Esophagus (tissue), 2 donors: ENCODE data around the gene RING1. TPM values are rescaled to one million over a fixed set of nuclear protein-coding genes. Genes with fewer than 3 reads are reported as not detected.
"Not testable (repeated sequence)": the region's sequence is repeated elsewhere in the genome, so short reads cannot be mapped to it uniquely, and the experiment has no call there.

Source experiments
- H3K27ac ChIP-seq, 2 donors: one replicate each; pipeline ENCODE4 v1.5.1; 2013; ENCODE audit warnings: low read depth in 2 of 2, mild to moderate bottlenecking in 2 of 2, inconsistent platforms in 1 of 2, low read length in 1 of 2, moderate library complexity in 1 of 2
- H3K27me3 ChIP-seq, 2 donors: one replicate each; pipeline ENCODE4 v1.6.1; 2013; ENCODE audit warnings: low read length in 2 of 2, control low read depth in 1 of 2, mild to moderate bottlenecking in 1 of 2; ENCODE audit not compliant: insufficient read depth in 2 of 2, control insufficient read depth in 1 of 2
- H3K36me3 ChIP-seq, 2 donors: one replicate each; pipeline ENCODE4 v1.6.1; 2013; ENCODE audit warnings: low read length in 1 of 2; ENCODE audit not compliant: control insufficient read depth in 2 of 2, insufficient read depth in 2 of 2
- H3K4me1 ChIP-seq, 2 donors: one replicate each; pipeline ENCODE4 v1.6.1; 2013; ENCODE audit warnings: low read length in 1 of 2; ENCODE audit not compliant: control insufficient read depth in 2 of 2, insufficient read depth in 2 of 2
- H3K4me3 ChIP-seq, 2 donors: one replicate each; pipeline ENCODE4 v1.5.1; 2013; ENCODE audit warnings: low read length in 2 of 2, mild to moderate bottlenecking in 2 of 2, low read depth in 1 of 2, moderate library complexity in 1 of 2
- H3K9me3 ChIP-seq, 2 donors: one replicate each; pipeline ENCODE4 v1.6.1; 2013; ENCODE audit warnings: mild to moderate bottlenecking in 2 of 2, low read depth in 1 of 2, low read length in 1 of 2, moderate library complexity in 1 of 2; ENCODE audit not compliant: control insufficient read depth in 2 of 2, insufficient read depth in 1 of 2
- WGBS, 2 donors: extraction: QIAGEN DNeasy Blood & Tissue Kit; methylation state at CpG; one replicate each; pipeline ENCODE4 v1.1.7; 2013; 5-methylcytosine and 5-hydroxymethylcytosine counted together
- polyA plus RNA-seq, 2 donors: library from polyadenylated mRNA; stranded (reverse); fragments of 200-250 nt; gene quantifications; one replicate each; pipeline ENCODE4 v1.2.3, GENCODE V29; 2013
- donor health status: healthy with polysubstance abuse.
- donor health status: Bipolar disorder and iron deficiency.

RING1 gene
- polyA plus RNA-seq, 2 donors = 26.7 to 32.4 TPM

- H3K4me1 ChIP-seq = peaks cover 0 to 6% of the 10 kb centered on the region in 2 donors
- peaks cover 0 to 7% of the 10 kb centered on the region in 2 donors for H3K36me3 ChIP-seq
- 1 to 2% methylated on average over 42 to 43 of the region's 43 CpGs for WGBS, 2 donors
- no peak overlapping the region for H3K27ac ChIP-seq
- H3K4me3 ChIP-seq = peak overlapping the region; percentile 22 to 42
- H3K9me3 ChIP-seq = no peaks in the 10 kb centered on the region
- no peaks in the 10 kb centered on the region for H3K27me3 ChIP-seq
Observed at GRCh38 chr6:33213166-33213988, 5.1 kb downstream of the RING1 start.

DNA sequence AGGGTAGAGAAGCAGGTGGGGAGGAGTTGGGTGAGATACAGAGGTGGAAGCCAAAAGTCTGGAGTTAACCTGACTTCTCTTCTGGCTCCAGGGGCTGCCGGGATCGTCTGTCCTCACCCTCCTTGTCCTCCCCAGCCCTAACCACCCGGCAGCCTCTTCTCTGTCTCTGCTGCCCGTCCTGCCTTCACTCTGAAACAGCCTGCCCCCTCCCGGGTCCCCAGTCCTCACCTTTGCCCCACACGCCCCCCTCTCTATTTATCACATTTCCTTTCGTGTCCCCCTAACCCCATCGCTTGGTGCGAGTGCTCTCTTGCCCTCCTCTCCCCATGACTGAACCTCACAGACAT lies 5.7 kb downstream of the RING1 start:
- Histone ChIP-seq H3K27ac (no peak overlapping the region), H3K4me1 (peaks cover 0 to 6% of the 10 kb centered on the region in 2 donors), H3K9me3 (no peaks in the 10 kb centered on the region), H3K4me3 (peak overlapping the region; percentile 22 to 42), H3K36me3 (peaks cover 0 to 7% of the 10 kb centered on the region in 2 donors), H3K27me3 (no peaks in the 10 kb centered on the region)
- 16 to 18% methylated on average over 9 of the region's 9 CpGs for WGBS, 2 donors

- Histone ChIP-seq H3K27me3 (no peaks in the 10 kb centered on the region), H3K36me3 (no peaks in the 10 kb centered on the region), H3K27ac (no peak overlapping the region), H3K4me1 (peaks cover 0 to 6% of the 10 kb centered on the region in 2 donors), H3K9me3 (no peaks in the 10 kb centered on the region), H3K4me3 (no peak overlapping the region)
- WGBS, 2 donors = 76 to 82% methylated on average over 9 of the region's 9 CpGs
Observed at GRCh38 chr6:33215271-33216116, 7.2 kb downstream of the RING1 start.

DNA sequence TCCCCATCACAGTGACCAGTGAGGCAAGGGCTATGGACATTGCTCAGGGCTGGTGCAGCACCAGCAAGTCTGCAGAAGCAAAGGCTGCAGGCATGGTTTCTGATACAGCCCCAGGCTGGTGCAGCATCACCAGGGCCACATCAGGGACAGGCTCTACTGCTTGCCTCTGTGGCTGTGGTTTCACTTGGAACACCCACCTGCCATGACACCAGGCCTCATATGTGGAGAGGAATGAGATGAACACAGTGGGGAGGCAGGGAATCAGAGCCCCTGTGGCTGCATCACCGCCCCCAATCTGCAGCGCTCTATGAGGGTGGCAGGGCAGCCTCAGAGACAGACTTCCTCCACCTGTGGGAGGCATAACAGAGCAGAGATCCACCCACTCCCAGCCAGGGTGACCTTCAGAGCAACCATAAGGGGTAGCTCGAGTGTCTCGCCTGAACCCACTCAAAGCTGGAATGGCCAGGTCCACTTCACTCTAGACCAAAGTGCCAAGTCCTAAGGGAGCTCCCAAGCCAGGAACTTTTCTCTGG lies 7.9 kb downstream of the RING1 start:
- Histone ChIP-seq H3K27me3 (no peaks in the 10 kb centered on the region), H3K27ac (no peak overlapping the region), H3K9me3 (no peaks in the 10 kb centered on the region), H3K36me3 (no peaks in the 10 kb centered on the region), H3K4me3 (no peak overlapping the region), H3K4me1 (peaks cover 0 to 6% of the 10 kb centered on the region in 2 donors)
- WGBS, 2 donors = 87 to 91% methylated on average over 4 of the region's 4 CpGs

DNA sequence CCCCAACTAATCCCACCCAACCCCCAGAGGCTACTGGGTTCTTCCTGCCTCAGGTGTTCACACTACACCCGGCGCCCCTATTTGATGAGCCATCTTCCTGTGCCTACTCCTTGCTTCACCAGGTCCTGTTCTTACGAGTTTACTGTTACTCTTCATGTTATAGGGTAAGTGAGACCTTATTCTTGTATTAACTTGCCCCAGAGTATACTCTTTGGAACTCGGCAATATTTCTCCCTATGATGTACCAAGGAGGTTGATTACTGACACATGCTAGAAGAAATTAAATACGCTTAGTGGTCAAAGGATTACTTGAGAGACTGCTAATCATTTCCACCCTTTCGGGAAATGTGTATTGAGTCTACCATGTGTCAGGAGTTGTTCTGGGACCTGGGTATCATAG lies 8.9 kb downstream of the RING1 start:
- H3K27me3 ChIP-seq = no peaks in the 10 kb centered on the region
- no peaks in the 10 kb centered on the region for H3K9me3 ChIP-seq
- no peaks in the 10 kb centered on the region for H3K36me3 ChIP-seq
- WGBS, 2 donors = 73 to 75% methylated on average over 6 of the region's 6 CpGs
- H3K4me1 ChIP-seq = peaks cover 0 to 6% of the 10 kb centered on the region in 2 donors
- H3K4me3 ChIP-seq = no peak overlapping the region
- H3K27ac ChIP-seq = no peak overlapping the region

GRCh38 chr6:33217681-33218080 lies 9.4 kb downstream of the RING1 start:
- Histone ChIP-seq H3K27me3 (no peaks in the 10 kb centered on the region), H3K36me3 (no peaks in the 10 kb centered on the region), H3K4me3 (no peak overlapping the region), H3K9me3 (no peaks in the 10 kb centered on the region), H3K27ac (no peak overlapping the region), H3K4me1 (peaks cover 0 to 6% of the 10 kb centered on the region in 2 donors)
- 69 to 72% methylated on average over 3 of the region's 3 CpGs for WGBS, 2 donors

DNA sequence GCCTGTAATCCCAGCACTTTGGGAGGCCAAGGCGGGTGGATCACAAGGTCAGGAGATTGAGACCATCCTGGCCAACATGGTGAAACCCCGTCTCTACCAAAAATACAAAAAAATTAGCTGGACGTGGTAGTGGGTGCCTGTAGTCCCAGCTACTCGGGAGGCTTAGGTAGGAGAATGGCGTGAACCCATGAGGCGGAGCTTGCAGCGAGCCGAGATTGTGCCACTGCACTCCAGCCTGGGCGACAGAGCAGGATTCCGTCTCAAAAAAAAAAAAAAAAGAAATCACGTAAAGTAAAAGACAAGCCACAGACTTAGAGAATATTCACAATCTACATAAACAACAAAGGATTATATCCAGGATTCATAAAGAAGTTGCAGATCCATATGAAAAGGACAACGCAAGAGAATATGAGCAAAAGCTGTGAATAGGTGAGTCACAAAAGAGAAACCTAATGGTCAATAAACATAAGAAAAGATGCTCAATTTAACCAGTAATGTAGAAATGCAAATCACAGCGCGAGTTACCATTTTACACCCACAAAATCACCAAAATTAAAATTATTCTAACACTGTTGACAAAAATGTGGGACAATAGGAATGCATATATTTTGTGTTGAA lies 18.3 kb downstream of the RING1 start:
- WGBS, 2 donors = 49 to 50% methylated on average over 14 of the region's 14 CpGs
- not testable (repeated sequence) for H3K27me3 ChIP-seq

GRCh38 chr6:33235221-33235634 lies 26.9 kb downstream of the RING1 start:
- no peak overlapping the region for H3K27ac ChIP-seq
- 24 to 31% methylated on average over 6 of the region's 6 CpGs for WGBS, 2 donors
- peaks cover 0 to 2% of the 10 kb centered on the region in 2 donors for H3K27me3 ChIP-seq

More for the DNA sequence above, 18.3 kb downstream of the RING1 start:
- not testable (repeated sequence) for H3K27ac ChIP-seq, H3K9me3 ChIP-seq, H3K4me1 ChIP-seq, H3K36me3 ChIP-seq, H3K4me3 ChIP-seq

GRCh38 chr6:33236328-33236727 lies 28.0 kb downstream of the RING1 start:
- H3K27me3 ChIP-seq = no peaks in the 10 kb centered on the region

More at GRCh38 chr6:33235221-33235634, 26.9 kb downstream of the RING1 start:
- no peaks in the 10 kb centered on the region for H3K4me1 ChIP-seq
- peaks cover 0 to 3% of the 10 kb centered on the region in 2 donors for H3K9me3 ChIP-seq
- no peaks in the 10 kb centered on the region for H3K36me3 ChIP-seq
- H3K4me3 ChIP-seq = no peak overlapping the region

More at GRCh38 chr6:33236328-33236727, 28.0 kb downstream of the RING1 start:
- Histone ChIP-seq H3K4me1 (no peaks in the 10 kb centered on the region), H3K27ac (no peak overlapping the region), H3K4me3 (no peak overlapping the region), H3K36me3 (no peaks in the 10 kb centered on the region), H3K9me3 (peaks cover 0 to 3% of the 10 kb centered on the region in 2 donors)
